IPS-20b (cell line): ENCODE results near the gene OR7C1.
A peak's percentile ranks its signal among the peaks of the same experiment; 100 is the strongest.
"Not testable (repeated sequence)": the region's sequence is repeated elsewhere in the genome, so short reads cannot be mapped to it uniquely, and the experiment has no call there.

Experiments
- H3K27ac ChIP-seq: one replicate; pipeline ENCODE4 v1.5.1; 2013; ENCODE audit warnings: low read length
- H3K27me3 ChIP-seq: 2 replicates; pipeline ENCODE4 v1.6.1; 2013; ENCODE audit warnings: mild to moderate bottlenecking, low read length, inconsistent platforms; ENCODE audit not compliant: insufficient read depth
- H3K36me3 ChIP-seq: 2 replicates; pipeline ENCODE4 v1.6.1; 2013; ENCODE audit warnings: low read depth, mild to moderate bottlenecking, inconsistent platforms, low read length, moderate library complexity; ENCODE audit not compliant: insufficient read depth
- H3K4me1 ChIP-seq: 2 replicates; pipeline ENCODE4 v1.6.1; 2013; ENCODE audit warnings: mild to moderate bottlenecking, control low read depth, inconsistent platforms, low read length, moderate library complexity; ENCODE audit not compliant: insufficient read depth
- H3K4me3 ChIP-seq: 2 replicates; pipeline ENCODE4 v1.5.1; 2013; ENCODE audit warnings: mild to moderate bottlenecking, low read length, inconsistent platforms
- H3K9ac ChIP-seq: 2 replicates; pipeline ENCODE4 v1.6.1; 2013; ENCODE audit warnings: low read depth, mild to moderate bottlenecking, inconsistent platforms, low read length, moderate library complexity
- H3K9me3 ChIP-seq: 2 replicates; pipeline ENCODE4 v1.6.1; 2013; ENCODE audit warnings: mild to moderate bottlenecking, low read depth, low read length, inconsistent platforms; ENCODE audit not compliant: insufficient read depth

Gene OR7C1

GRCh38 chr19:14817052-14817451 is 17.9 kb downstream of the OR7C1 start:
- Histone ChIP-seq H3K9me3 (no peaks in the 10 kb centered on the region), H3K36me3 (no peaks in the 10 kb centered on the region), H3K4me1 (no peaks in the 10 kb centered on the region), H3K27ac (no peak overlapping the region), H3K9ac (no peak overlapping the region), H3K27me3 (no peaks in the 10 kb centered on the region), H3K4me3 (no peak overlapping the region)

- H3K4me1 ChIP-seq: no peaks in the 10 kb centered on the region
- no peaks in the 10 kb centered on the region for H3K27me3 ChIP-seq
- H3K36me3 ChIP-seq: no peaks in the 10 kb centered on the region
- H3K27ac ChIP-seq: no peak overlapping the region
- H3K9me3 ChIP-seq: no peaks in the 10 kb centered on the region
- no peak overlapping the region for H3K4me3 ChIP-seq
- no peak overlapping the region for H3K9ac ChIP-seq
Measured at GRCh38 chr19:14814982-14815652, 19.9 kb downstream of the OR7C1 start.

GRCh38 chr19:14809272-14810057 is 25.5 kb downstream of the OR7C1 start:
- Histone ChIP-seq H3K36me3 (no peaks in the 10 kb centered on the region), H3K9ac (no peak overlapping the region), H3K9me3 (no peaks in the 10 kb centered on the region), H3K4me3 (no peak overlapping the region), H3K4me1 (peaks cover 2% of the 10 kb centered on the region; the same call in 1 of the 2 replicates), H3K27me3 (no peaks in the 10 kb centered on the region), H3K27ac (no peak overlapping the region)

GRCh38 chr19:14804765-14805164 is 30.2 kb downstream of the OR7C1 start:
- H3K27ac ChIP-seq: no peak overlapping the region
- H3K4me3 ChIP-seq: no peak overlapping the region
- no peak overlapping the region for H3K9ac ChIP-seq
- H3K4me1 ChIP-seq: peaks cover 4% of the 10 kb centered on the region; the same call in 1 of the 2 replicates
- no peaks in the 10 kb centered on the region for H3K9me3 ChIP-seq
- H3K36me3 ChIP-seq: no peaks in the 10 kb centered on the region
- no peaks in the 10 kb centered on the region for H3K27me3 ChIP-seq

- no peaks in the 10 kb centered on the region for H3K36me3 ChIP-seq
- H3K27ac ChIP-seq: no peak overlapping the region
- H3K4me1 ChIP-seq: no peaks in the 10 kb centered on the region
- H3K9ac ChIP-seq: no peak overlapping the region
- no peaks in the 10 kb centered on the region for H3K27me3 ChIP-seq
- H3K9me3 ChIP-seq: no peaks in the 10 kb centered on the region
- no peak overlapping the region for H3K4me3 ChIP-seq
Measured at GRCh38 chr19:14798760-14799159, 36.2 kb downstream of the OR7C1 start.

GRCh38 chr19:14796021-14796420 is 39.0 kb downstream of the OR7C1 start:
- Histone ChIP-seq H3K9me3 (no peaks in the 10 kb centered on the region), H3K4me3 (no peak overlapping the region), H3K27ac (no peak overlapping the region), H3K4me1 (no peaks in the 10 kb centered on the region), H3K27me3 (no peaks in the 10 kb centered on the region), H3K36me3 (no peaks in the 10 kb centered on the region), H3K9ac (no peak overlapping the region)

- Histone ChIP-seq H3K4me1 (no peaks in the 10 kb centered on the region), H3K27me3 (no peaks in the 10 kb centered on the region), H3K4me3 (no peak overlapping the region)
Measured at GRCh38 chr19:14795078-14795721, 39.8 kb downstream of the OR7C1 start.

GRCh38 chr19:14792250-14792649 is 42.7 kb downstream of the OR7C1 start:
- H3K27ac ChIP-seq, H3K36me3 ChIP-seq, H3K4me1 ChIP-seq, H3K9ac ChIP-seq, H3K4me3 ChIP-seq, H3K27me3 ChIP-seq, H3K9me3 ChIP-seq: not testable (repeated sequence)

More at GRCh38 chr19:14795078-14795721, 39.8 kb downstream of the OR7C1 start:
- Histone ChIP-seq H3K9me3 (no peaks in the 10 kb centered on the region), H3K9ac (no peak overlapping the region), H3K27ac (no peak overlapping the region), H3K36me3 (no peaks in the 10 kb centered on the region)

- Histone ChIP-seq H3K9me3 (no peaks in the 10 kb centered on the region), H3K27ac (no peak overlapping the region), H3K9ac (no peak overlapping the region; the same call in 1 of the 2 replicates), H3K4me3 (peak overlapping the region; percentile 50), H3K4me1 (no peaks in the 10 kb centered on the region), H3K36me3 (no peaks in the 10 kb centered on the region), H3K27me3 (no peaks in the 10 kb centered on the region)
Measured at GRCh38 chr19:14786421-14786851, 48.5 kb downstream of the OR7C1 start.

- H3K4me1 ChIP-seq, H3K4me3 ChIP-seq, H3K36me3 ChIP-seq, H3K9ac ChIP-seq, H3K9me3 ChIP-seq, H3K27ac ChIP-seq, H3K27me3 ChIP-seq: not testable (repeated sequence)
Measured at GRCh38 chr19:14785102-14785793, 49.7 kb downstream of the OR7C1 start.

- H3K9me3 ChIP-seq, H3K9ac ChIP-seq, H3K27ac ChIP-seq, H3K4me1 ChIP-seq, H3K36me3 ChIP-seq, H3K4me3 ChIP-seq, H3K27me3 ChIP-seq: not testable (repeated sequence)
Measured at GRCh38 chr19:14784730-14785101, 50.3 kb downstream of the OR7C1 start.
